HEK293T (cell line): ENCODE measurements around the gene CEP170.

Experiments
- CTCF ChIA-PET: fragments of 350-600 bp; formaldehyde crosslinking; extraction: SDS; loops from one replicate; lab custom pipeline; 2021; ENCODE audit warnings: antibody characterized with exemption, inconsistent platforms; lab: Yijun Ruan, JAX
- POLR2A ChIA-PET: fragments of 350-600 bp; formaldehyde crosslinking; extraction: SDS; loops from one replicate; lab custom pipeline; 2020; ENCODE audit warnings: antibody characterized with exemption, inconsistent platforms; lab: Yijun Ruan, JAX
- DNase-seq: peaks from one replicate; pipeline ENCODE4 v3.0.0; 2012; ENCODE audit warnings: mixed read lengths; ENCODE audit errors: extremely low spot score
- ARNT ChIP-seq: fragments of 450-650 bp; IDR thresholded peaks from 2 replicates; pipeline ENCODE4 v1.6.1; 2017; ENCODE audit warnings: mild to moderate bottlenecking
- BHLHE40 ChIP-seq: fragments of 450-650 bp; IDR thresholded peaks from 2 replicates; pipeline ENCODE4 v1.6.1; 2016; ENCODE audit warnings: mild to moderate bottlenecking, moderate library complexity, borderline replicate concordance
- CTBP1 ChIP-seq: fragments of 450-650 bp; IDR thresholded peaks from 2 replicates; pipeline ENCODE4 v1.6.1; 2016; ENCODE audit warnings: borderline replicate concordance
- ELF4 ChIP-seq: fragments of 450-650 bp; IDR thresholded peaks from 2 replicates; pipeline ENCODE4 v1.6.1; 2017; ENCODE audit warnings: antibody characterized with exemption
- FOXA1 ChIP-seq: fragments of 450-650 bp; IDR thresholded peaks from 2 replicates; pipeline ENCODE4 v1.6.1; 2016; ENCODE audit warnings: mild to moderate bottlenecking
- FOXK2 ChIP-seq: fragments of 450-650 bp; IDR thresholded peaks from 2 replicates; pipeline ENCODE4 v1.6.1; 2016; ENCODE audit warnings: mild to moderate bottlenecking
- FOXM1 ChIP-seq: fragments of 450-650 bp; IDR thresholded peaks from 2 replicates; pipeline ENCODE4 v1.6.1; 2017; ENCODE audit warnings: mild to moderate bottlenecking, borderline replicate concordance
- HDGF ChIP-seq: fragments of 450-650 bp; IDR thresholded peaks from 2 replicates; pipeline ENCODE4 v1.6.1; 2017; ENCODE audit warnings: antibody characterized with exemption, borderline replicate concordance
- L3MBTL2 ChIP-seq: fragments of 450-650 bp; conservative IDR thresholded peaks from 2 replicates; pipeline ENCODE4 v1.6.1; 2016; ENCODE audit warnings: mild to moderate bottlenecking
- LEF1 ChIP-seq: fragments of 450-650 bp; IDR thresholded peaks from 2 replicates; pipeline ENCODE4 v1.6.1; 2017; ENCODE audit warnings: mild to moderate bottlenecking, borderline replicate concordance
- NFRKB ChIP-seq: fragments of 450-650 bp; IDR thresholded peaks from 2 replicates; pipeline ENCODE4 v1.6.1; 2016; ENCODE audit warnings: mild to moderate bottlenecking, moderate library complexity
- SP1 ChIP-seq: fragments of 450-650 bp; IDR thresholded peaks from 2 replicates; pipeline ENCODE4 v1.6.1; 2017
- SUZ12 ChIP-seq: fragments of 450-650 bp; IDR thresholded peaks from 2 replicates; pipeline ENCODE4 v1.6.1; 2016; ENCODE audit warnings: mild to moderate bottlenecking
- TARDBP ChIP-seq: fragments of 450-650 bp; IDR thresholded peaks from 2 replicates; pipeline ENCODE4 v1.6.1; 2016
- ZNF384 ChIP-seq: fragments of 450-650 bp; IDR thresholded peaks from 2 replicates; pipeline ENCODE4 v1.6.1; 2016
- TF ChIP-seq, protein P1 (sequence below): fragments of 450-650 bp; IDR thresholded peaks from 2 replicates; pipeline ENCODE4 v1.6.1; 2016

The CEP170 gene

DNA sequence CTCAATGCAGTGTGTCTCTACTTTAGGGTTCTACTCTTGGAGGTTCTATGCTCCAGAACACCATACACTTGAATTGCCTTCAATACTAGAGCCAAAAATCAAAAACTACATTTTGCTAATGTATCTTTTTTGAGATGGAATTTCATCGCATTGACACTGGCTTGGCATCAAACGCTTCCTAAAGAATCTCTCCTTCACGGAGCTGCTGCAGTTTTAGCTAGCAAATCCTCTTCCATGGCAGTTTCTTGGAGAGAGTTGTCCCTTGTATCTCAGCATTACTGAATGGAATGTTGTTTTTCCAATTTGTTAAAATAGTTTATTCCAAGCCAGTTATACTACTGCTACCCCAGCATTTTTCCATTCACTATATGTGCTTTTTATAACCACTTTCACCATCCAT, 18.4 kb upstream of the CEP170 start:
- POLR2A ChIA-PET = interaction anchor here (1.9 kb wide), 1 partner anchor 18 kb away, joined by 9 read pairs; the partner anchor contains the start of genes CEP170 and SDCCAG8
- TF ChIP-seq SUZ12 (no peak), TARDBP (no peak), ARNT (no peak), HDGF (no peak), FOXK2 (no peak), CTBP1 (no peak), NFRKB (no peak), ELF4 (no peak), SP1 (no peak), L3MBTL2 (no peak), LEF1 (no peak)
- TF ChIP-seq, protein P1, sequence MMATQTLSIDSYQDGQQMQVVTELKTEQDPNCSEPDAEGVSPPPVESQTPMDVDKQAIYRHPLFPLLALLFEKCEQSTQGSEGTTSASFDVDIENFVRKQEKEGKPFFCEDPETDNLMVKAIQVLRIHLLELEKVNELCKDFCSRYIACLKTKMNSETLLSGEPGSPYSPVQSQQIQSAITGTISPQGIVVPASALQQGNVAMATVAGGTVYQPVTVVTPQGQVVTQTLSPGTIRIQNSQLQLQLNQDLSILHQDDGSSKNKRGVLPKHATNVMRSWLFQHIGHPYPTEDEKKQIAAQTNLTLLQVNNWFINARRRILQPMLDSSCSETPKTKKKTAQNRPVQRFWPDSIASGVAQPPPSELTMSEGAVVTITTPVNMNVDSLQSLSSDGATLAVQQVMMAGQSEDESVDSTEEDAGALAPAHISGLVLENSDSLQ = no peak
- DNase-seq = no peak
- CTCF ChIA-PET = interaction anchor here (0.6 kb wide), 1 partner anchor 13 kb away, joined by 4 read pairs; no protein-coding TSS in a partner anchor

DNA sequence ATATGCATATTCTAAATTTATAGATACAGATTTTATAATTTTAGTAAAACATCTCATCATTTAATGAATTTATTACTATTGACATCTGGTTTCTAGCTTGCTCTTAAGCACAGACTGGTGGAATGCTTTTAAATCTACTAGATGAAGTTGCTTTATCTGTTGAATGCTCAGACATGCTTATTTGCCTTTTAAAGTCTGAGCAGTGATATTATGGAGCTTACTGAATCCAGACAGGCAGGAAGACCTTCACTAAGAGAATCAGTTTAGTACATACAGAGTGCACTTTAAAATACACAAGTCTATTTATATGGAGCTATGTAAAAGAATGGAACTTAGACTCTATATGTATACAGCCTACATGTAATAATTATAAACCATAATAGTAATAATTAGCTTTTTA, 17.3 kb upstream of the CEP170 start:
- no peak for DNase-seq
- ChIA-PET CTCF (no interaction called here), POLR2A (interaction anchor here (1.9 kb wide), 1 partner anchor 17 kb away, joined by 9 read pairs; the partner anchor contains the start of genes CEP170 and SDCCAG8)
- no peak for TF ChIP-seq HDGF
- no peak for TF ChIP-seq NFRKB
- no peak for TF ChIP-seq LEF1
- no peak for TF ChIP-seq ZNF384
- no peak for TF ChIP-seq SP1

GRCh38 chr1:243271996-243272395, 16.9 kb upstream of the CEP170 start:
- POLR2A ChIA-PET = interaction anchor here (1.9 kb wide), 1 partner anchor 17 kb away, joined by 9 read pairs; the partner anchor contains the start of genes CEP170 and SDCCAG8
- CTCF ChIA-PET = no interaction called here

DNA sequence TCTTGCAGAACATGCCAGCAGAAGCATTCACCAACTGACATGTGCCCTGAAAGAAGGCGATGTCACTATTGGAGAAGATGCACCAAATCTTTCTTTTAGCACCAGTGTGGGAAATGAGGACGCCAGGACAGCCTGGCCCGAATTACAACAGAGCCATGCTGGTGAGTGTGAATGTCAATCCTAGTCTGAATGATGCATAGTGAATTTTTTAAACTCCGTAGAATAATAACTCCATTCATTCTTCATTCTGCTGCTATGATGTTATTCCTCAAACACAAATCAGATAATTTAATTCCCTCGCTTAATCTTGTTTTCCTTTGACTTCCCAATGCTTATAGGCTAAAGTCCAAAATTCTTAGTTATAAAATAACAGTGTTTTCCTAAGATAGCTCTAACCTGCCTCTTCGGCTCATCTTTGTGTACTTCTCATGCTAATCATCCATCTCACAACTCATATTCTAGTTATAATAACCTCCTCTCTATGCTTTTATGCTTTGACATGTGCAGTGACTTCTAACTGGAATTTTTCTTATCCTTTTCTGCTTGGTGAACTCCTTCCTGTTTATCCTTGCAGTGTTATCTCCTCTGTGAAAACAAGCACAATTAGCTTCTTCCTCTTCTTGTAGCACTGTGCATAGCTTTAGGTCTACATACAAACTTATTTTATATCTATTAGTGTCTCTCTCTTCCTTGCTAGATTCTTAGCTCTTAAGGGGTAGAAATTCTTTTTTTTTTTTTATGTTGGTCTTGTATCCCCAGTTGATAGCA, 15.2 kb upstream of the CEP170 start:
- TF ChIP-seq L3MBTL2 (no peak), CTBP1 (no peak), ZNF384 (no peak), SP1 (no peak), BHLHE40 (no peak)
- ChIA-PET POLR2A (interaction anchor here (1.4 kb wide), 1 partner anchor 14 kb away, joined by 7 read pairs; the partner anchor contains the start of gene SDCCAG8), CTCF (interaction anchor here (0.6 kb wide), 1 partner anchor 10 kb away, joined by 3 read pairs; no protein-coding TSS in a partner anchor)
- no peak for DNase-seq

More at GRCh38 chr1:243271996-243272395, 16.9 kb upstream of the CEP170 start:
- TF ChIP-seq, protein P1 = no peak
- TF ChIP-seq L3MBTL2 (no peak), CTBP1 (no peak), TARDBP (no peak), FOXK2 (no peak)
- no peak for DNase-seq

- ChIA-PET CTCF (interaction anchor here (0.6 kb wide), 1 partner anchor 11 kb away, joined by 3 read pairs; no protein-coding TSS in a partner anchor), POLR2A (interaction anchor here (1.4 kb wide), 1 partner anchor 14 kb away, joined by 7 read pairs; the partner anchor contains the start of gene SDCCAG8)
- no peak for DNase-seq
- TF ChIP-seq TARDBP (no peak), LEF1 (no peak), NFRKB (no peak), SUZ12 (no peak), FOXM1 (no peak), ELF4 (no peak), ZNF384 (no peak), BHLHE40 (no peak), FOXK2 (no peak), HDGF (no peak), FOXA1 (no peak), SP1 (no peak), ARNT (no peak), CTBP1 (no peak), L3MBTL2 (no peak)
- TF ChIP-seq, protein P1 = no peak
Observed at GRCh38 chr1:243269461-243269801, 14.3 kb upstream of the CEP170 start.

- CTCF ChIA-PET = no interaction called here
- DNase-seq = no peak
- POLR2A ChIA-PET = interaction anchor here (1.4 kb wide), 1 partner anchor 13 kb away, joined by 7 read pairs; the partner anchor contains the start of gene SDCCAG8
- TF ChIP-seq LEF1 = no peak
- no peak for TF ChIP-seq ELF4
- no peak for TF ChIP-seq SUZ12
Observed at GRCh38 chr1:243268751-243269460, 13.8 kb upstream of the CEP170 start.
